ENCODE data around the gene FAM156A.
A peak's percentile ranks its signal among the peaks of the same experiment; 100 is the strongest.
"Not testable (repeated sequence)": the region's sequence is repeated elsewhere in the genome, so short reads cannot be mapped to it uniquely, and the experiment has no call there.

FAM156A gene

DNA sequence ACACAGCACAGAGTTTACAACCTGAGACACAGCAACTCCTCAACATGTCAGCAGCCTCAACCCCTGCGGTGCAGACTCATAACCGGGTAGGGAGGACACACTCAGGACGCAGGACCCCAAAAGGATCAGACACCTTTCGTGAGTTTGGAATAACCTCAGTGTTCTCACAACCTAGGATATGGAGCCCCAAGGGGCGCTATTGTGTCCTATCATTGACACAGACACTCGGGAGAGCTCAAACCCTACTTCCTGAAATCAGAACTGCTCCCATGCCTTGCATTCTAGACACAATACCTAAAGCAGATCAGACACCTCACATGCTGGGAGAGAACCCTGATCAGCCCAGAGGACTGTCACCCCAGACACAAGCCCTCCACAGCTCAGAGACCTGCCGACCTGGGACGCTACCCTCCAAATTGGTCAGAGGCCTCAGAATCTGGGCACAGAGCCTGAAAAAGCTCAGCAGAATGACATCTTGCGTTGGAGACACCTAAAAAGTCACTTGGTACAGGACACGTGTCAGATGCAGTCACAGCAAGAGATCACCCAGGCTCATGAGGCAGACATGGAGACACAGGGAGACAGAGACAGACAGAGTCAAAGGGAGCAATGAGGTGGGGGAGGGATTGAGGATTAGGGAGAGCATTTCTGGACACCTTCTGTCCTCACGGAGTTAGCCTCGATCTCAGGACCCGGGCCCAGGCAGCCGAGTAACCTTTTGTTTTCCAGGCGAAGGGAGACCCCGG, 8.8 kb upstream of the FAM156A start:
- DNase-seq: not testable (repeated sequence)

DNA sequence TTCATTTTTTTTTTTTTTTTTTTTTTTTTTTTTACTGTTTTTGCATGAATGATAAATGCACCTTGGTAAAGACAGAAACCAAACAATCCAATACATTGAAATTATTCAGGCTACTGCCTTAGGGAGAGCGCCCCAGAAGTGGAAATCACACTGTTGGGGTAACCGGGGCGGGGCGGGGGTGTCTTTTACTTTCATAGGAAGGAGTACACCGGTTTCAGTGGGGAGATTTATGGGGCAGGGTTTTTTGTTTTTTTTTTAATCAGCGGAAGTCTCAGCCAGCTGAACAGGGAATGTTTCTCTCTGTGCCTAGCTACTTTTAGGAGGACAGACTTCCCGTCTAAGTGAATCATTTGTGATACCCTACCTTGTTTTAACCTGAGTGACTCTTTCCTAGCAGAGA, 643 bp upstream of the FAM156A start:
- DNase-seq: not testable (repeated sequence)

DNA sequence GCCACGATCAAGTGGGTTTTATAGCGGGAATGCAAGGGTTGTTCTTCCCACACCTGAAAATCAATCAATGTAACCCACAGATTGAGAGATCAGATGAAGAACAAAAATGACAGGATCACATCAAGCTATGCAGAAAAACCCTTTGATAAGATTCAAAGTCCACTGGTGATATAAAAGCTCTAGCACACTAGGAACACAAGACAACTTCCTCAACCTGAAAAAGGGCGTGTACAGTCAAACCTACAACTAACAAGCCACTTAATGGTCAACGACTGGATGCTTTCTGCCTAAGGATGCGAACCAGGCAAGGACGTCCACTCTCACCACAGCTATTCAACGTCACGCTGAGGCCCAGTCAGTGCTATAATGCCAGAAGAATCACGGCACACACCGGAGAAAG, 8.4 kb downstream of the FAM156A start:
- DNase-seq: not testable (repeated sequence)

DNA sequence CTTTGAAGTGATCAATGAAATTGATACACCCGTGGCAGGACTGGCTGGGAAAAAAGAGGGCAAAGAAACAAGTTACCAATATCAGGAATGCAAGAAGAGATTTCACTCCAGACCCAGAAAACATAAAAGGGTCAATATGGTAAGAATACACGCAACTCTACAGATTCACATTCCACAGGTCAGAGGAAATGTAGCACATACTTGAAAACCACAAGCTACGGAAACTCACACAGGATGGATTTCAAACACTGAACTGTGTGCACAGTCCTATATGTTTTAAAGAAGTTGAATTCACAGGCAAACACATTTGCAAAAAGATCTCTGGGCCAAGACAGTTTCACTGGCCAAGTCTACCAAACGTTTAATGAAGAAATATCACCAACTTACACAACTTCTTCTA, 9.0 kb downstream of the FAM156A start:
- DNase-seq: not testable (repeated sequence)

DNA sequence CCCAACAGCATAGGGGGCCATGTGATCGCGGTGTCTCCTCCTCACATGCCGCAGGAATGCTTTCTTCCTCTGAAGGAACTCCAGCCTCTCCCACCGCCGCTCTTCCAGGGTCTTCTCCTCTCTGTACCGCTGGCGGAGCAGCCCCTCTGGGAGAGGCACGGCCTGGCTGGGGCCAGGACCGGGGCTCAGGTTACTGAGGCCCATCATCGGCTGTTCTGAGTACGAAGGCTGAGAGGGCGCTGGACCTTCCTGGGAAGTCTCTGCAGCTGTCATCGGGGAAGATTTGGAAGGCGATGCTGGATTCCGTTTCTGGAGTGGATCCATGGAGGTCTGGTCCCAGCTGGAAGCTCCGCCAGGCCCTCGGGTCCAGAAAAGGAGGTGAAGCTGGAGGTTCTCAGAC, 10.1 kb downstream of the FAM156A start:
- DNase-seq: not testable (repeated sequence)

DNA sequence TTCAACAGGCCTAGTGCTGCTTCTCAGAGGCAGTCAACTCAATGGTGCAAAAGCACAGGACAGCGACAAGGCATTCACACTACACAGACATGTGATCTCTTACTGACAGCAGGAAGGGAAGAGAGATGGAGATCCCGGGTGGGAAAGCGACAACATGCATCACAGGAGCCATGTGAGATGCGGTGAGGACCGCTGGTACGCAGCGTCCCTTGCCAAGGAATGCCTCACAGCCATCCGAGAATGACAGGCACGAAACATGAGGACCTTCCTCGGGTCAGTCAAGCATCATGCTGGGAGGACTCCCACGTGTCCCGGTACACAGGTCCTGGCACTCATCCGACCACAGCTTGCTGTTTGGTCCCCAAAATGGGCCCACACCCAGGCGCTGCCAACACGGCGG, 10.8 kb downstream of the FAM156A start:
- DNase-seq: not testable (repeated sequence)

DNA sequence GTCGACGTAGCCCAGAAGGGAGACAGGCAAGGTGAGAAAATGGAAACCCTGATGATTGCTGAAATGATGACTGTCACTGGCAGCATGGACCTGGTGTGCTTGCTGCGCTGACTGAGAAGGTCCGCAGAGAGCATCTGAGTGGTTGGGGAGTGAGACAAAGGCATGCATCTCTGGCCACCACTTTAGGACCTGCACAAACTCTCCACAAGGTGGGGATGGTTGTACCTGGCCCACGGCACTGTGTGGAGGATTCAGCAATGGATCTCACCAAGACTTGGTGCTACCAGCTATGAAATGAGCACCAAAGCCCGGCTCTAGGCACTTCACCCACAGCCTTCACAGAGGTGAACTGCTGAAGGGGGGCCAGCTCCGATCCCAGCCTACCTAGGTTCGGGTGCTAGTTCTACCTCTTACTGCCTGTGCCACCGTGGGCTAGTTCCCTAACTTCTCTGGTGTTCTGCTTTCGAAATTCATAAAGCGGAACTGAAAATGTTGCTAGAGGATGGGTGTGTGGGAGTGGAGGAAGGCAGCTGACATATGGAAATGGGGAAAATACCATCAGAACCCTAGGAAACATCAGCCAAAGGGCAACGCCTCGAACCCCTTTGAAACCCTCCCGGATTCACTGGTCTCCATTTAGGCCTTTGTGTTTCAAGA, 12.4 kb downstream of the FAM156A start:
- not testable (repeated sequence) for DNase-seq

DNA sequence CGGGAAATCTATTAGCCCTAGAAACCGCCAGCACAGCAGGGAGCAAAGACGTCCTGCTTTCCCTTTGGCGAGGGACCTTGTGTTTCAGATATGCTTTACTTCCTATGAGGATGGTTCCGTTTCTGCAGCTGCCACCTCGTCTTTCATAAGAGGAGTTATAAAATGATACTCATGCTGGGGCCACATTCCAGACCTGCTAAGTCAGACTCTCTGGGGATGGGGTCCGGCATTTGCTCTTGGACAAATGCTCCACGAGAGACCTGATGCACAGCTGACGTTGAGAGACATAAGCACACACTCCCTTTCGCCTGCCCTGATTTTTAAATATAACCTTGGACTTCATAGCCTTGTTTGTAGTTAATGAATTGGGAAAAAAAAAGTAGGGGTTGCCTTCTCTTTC, 16.6 kb downstream of the FAM156A start:
- DNase-seq: not testable (repeated sequence)

DNA sequence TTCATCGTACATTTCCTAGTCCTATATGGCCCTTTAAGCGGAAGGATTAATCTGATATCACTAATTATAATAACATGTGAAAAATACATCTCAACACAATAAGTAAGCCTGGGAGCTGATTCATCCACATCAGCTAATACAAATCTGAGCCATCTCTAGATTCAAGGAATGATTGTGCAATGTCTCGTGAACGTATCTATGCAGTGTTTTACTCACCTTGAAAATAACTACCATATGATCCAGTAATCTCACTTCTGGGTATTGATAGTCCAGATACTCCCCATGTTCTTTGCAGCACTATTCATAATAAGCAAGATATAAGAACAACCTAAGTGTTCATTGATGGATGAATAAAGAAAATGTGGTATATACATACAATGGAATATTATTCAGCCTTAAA, 17.6 kb downstream of the FAM156A start:
- not testable (repeated sequence) for DNase-seq

DNA sequence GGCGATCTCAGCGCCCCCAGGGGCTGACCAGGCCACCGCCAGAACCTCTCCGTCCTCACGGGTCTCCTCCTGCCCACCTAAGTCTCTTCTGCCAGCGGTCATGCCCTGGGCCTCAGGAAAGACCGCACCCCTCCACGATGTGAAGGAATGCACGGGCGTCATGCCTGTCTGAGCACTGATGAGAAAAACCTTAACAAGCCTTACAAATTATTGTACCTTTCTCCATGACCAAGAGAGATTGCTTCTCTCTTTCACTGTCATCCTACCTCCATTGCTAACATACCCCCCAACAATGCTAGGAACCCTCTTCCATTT, 22.9 kb downstream of the FAM156A start:
- DNase-seq: not testable (repeated sequence)

DNA sequence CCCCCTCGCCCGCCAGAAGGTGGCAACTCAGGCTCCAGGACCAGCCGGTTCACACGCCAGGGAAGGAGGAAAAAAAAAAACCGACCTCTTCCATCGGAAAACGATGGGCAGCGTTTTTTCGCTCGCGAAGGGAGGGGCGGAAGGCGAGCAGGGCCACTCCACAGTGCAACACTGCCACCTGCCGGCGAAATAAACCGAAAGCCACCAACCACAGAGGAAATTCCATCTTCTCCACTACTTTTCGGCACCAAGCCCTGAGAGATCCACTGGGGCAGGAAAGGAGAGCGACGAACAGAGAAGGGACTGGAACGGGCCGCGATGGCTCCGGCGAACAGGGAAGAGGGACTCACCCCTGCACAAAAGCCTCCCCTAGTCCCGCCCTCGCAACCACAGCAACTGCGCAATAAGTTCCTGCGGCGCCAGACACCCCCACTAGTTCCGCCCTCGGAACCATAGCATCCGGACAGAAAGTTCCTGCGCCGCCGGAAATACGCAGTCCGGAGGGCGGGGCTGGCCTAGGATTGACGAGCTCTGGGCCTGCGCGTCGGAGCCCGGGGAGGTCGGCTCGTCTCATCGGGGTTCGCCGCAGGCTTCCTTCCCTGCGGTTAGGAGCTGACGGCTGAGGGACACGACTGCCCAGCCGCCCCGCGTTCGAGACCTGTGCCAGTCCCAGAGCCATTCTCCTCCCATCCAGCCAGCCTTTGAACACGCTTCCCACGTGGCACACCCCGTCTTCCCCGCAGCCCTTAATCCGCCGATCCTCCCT, 23.4 kb downstream of the FAM156A start:
- DNase-seq: peak; percentile 95

DNA sequence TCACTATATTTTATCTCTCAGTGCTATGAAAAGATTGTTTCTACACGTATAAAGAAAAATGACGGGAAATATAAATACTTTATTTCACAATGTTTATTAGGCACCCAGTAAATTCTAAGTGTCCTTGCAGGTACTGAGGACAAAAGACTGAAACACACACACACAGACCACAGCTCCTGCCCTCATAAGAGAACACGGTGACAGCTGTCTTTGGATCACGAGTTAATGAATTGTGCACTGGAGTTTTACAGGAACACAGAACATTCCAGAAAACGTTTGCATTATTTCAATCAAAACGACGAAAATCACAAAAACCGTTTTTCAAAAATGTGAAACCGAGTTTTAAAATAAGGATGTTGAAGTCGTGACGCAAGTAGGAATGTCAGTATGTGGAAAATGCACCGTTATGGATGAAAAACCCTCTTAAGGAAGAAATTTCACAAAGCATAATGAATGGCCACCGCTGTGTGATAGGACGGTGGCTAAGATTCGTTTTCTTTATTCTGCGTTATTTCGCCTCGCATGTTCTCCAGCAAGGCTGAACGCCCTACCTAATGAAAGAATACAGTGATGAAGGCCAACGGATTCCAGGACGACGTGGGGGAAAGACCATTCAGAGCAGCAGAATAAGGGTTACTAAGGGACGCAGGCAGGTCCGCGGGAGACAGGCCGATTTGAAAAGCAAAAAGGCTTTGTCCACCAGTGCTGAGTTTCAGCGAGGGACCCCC, 24.2 kb downstream of the FAM156A start:
- no peak for DNase-seq

DNA sequence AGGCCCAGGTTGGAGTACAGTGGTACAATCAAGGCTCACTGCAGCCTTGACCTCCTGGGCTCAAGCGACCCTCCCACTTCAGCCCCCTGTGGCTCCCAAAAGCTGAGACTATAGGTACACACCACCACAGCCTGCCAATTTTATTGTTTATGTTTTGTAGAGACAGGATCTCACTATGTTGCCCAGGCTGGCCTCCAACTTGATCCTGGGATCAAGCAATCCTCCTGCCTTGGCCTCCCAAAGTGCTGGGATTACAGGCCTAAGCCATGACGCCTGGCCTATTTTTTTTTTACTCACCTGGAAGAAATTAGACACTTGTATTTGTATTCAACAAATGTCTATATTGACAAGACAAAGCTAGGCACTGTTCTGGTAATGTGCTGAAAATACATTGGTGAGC, 25.1 kb downstream of the FAM156A start:
- DNase-seq: no peak

DNA sequence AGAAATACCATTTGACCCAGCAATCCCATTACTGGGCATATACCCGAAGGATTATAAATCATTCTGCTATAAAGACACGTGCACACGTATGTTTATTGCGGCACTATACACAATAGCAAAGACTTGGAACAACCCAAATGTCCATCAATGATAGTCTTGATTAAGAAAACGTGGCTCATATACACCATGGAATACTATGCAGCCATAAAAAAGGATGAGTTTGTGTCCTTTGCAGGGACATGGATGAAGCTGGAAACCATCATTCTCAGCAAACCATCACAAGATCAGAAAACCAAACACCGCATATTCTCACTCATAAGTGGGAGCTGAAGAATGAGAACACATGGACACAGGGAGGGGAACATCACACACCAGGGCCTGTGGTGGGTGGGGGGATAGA, 28.1 kb downstream of the FAM156A start:
- not testable (repeated sequence) for DNase-seq

DNA sequence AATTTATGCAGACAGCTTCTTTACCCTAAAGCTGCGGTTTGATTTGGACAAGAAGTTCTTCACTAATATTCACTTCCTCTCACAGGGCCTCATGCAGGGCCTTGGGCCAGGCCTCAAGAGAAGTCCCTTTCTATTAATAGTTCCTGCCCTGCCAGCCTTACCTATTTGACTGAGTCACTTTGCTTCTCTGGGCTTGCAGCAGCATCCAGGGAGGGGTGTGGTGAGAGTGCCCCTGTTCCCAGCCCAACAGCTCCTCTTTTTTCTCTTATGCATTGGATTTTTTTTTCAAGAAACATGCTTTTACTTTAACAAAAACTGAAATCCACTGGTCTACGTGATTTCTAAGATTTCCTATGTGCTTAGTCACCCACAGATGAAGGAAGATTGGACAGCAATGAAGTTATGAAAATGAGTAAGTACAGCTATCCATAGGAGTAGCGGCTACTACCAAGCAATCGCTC, 34.5 kb downstream of the FAM156A start:
- peak; percentile 44 for DNase-seq

DNA sequence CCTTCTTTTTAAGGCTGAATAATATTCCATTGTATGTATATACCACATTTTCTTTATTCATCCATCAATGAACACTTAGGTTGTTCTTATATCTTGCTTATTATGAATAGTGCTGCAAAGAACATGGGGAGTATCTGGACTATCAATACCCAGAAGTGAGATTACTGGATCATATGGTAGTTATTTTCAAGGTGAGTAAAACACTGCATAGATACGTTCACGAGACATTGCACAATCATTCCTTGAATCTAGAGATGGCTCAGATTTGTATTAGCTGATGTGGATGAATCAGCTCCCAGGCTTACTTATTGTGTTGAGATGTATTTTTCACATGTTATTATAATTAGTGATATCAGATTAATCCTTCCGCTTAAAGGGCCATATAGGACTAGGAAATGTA, 43.6 kb downstream of the FAM156A start:
- not testable (repeated sequence) for DNase-seq

DNA sequence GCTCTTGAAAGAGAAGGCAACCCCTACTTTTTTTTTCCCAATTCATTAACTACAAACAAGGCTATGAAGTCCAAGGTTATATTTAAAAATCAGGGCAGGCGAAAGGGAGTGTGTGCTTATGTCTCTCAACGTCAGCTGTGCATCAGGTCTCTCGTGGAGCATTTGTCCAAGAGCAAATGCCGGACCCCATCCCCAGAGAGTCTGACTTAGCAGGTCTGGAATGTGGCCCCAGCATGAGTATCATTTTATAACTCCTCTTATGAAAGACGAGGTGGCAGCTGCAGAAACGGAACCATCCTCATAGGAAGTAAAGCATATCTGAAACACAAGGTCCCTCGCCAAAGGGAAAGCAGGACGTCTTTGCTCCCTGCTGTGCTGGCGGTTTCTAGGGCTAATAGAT, 44.6 kb downstream of the FAM156A start:
- not testable (repeated sequence) for DNase-seq

DNA sequence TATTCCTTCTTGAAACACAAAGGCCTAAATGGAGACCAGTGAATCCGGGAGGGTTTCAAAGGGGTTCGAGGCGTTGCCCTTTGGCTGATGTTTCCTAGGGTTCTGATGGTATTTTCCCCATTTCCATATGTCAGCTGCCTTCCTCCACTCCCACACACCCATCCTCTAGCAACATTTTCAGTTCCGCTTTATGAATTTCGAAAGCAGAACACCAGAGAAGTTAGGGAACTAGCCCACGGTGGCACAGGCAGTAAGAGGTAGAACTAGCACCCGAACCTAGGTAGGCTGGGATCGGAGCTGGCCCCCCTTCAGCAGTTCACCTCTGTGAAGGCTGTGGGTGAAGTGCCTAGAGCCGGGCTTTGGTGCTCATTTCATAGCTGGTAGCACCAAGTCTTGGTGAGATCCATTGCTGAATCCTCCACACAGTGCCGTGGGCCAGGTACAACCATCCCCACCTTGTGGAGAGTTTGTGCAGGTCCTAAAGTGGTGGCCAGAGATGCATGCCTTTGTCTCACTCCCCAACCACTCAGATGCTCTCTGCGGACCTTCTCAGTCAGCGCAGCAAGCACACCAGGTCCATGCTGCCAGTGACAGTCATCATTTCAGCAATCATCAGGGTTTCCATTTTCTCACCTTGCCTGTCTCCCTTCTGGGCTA, 48.9 kb downstream of the FAM156A start:
- DNase-seq: not testable (repeated sequence)

DNA sequence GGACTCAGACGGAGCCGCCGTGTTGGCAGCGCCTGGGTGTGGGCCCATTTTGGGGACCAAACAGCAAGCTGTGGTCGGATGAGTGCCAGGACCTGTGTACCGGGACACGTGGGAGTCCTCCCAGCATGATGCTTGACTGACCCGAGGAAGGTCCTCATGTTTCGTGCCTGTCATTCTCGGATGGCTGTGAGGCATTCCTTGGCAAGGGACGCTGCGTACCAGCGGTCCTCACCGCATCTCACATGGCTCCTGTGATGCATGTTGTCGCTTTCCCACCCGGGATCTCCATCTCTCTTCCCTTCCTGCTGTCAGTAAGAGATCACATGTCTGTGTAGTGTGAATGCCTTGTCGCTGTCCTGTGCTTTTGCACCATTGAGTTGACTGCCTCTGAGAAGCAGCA, 50.4 kb downstream of the FAM156A start:
- not testable (repeated sequence) for DNase-seq

DNA sequence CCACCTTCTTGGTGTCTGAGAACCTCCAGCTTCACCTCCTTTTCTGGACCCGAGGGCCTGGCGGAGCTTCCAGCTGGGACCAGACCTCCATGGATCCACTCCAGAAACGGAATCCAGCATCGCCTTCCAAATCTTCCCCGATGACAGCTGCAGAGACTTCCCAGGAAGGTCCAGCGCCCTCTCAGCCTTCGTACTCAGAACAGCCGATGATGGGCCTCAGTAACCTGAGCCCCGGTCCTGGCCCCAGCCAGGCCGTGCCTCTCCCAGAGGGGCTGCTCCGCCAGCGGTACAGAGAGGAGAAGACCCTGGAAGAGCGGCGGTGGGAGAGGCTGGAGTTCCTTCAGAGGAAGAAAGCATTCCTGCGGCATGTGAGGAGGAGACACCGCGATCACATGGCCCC, 51.2 kb downstream of the FAM156A start:
- DNase-seq: not testable (repeated sequence)

DNA sequence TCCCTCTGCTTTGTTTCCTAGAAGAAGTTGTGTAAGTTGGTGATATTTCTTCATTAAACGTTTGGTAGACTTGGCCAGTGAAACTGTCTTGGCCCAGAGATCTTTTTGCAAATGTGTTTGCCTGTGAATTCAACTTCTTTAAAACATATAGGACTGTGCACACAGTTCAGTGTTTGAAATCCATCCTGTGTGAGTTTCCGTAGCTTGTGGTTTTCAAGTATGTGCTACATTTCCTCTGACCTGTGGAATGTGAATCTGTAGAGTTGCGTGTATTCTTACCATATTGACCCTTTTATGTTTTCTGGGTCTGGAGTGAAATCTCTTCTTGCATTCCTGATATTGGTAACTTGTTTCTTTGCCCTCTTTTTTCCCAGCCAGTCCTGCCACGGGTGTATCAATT, 52.2 kb downstream of the FAM156A start:
- not testable (repeated sequence) for DNase-seq

DNA sequence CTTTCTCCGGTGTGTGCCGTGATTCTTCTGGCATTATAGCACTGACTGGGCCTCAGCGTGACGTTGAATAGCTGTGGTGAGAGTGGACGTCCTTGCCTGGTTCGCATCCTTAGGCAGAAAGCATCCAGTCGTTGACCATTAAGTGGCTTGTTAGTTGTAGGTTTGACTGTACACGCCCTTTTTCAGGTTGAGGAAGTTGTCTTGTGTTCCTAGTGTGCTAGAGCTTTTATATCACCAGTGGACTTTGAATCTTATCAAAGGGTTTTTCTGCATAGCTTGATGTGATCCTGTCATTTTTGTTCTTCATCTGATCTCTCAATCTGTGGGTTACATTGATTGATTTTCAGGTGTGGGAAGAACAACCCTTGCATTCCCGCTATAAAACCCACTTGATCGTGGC, 52.8 kb downstream of the FAM156A start:
- not testable (repeated sequence) for DNase-seq
